ENCODE measurements around the gene F7. TPM values are rescaled to one million over a fixed set of nuclear protein-coding genes. Genes with fewer than 3 reads are reported as not detected.
"Not testable (repeated sequence)": the region's sequence is repeated elsewhere in the genome, so short reads cannot be mapped to it uniquely, and the experiment has no call there.

F7 gene
- total and polyA plus RNA-seq, 10 donors = 0.03 TPM; not detected in 9

DNA sequence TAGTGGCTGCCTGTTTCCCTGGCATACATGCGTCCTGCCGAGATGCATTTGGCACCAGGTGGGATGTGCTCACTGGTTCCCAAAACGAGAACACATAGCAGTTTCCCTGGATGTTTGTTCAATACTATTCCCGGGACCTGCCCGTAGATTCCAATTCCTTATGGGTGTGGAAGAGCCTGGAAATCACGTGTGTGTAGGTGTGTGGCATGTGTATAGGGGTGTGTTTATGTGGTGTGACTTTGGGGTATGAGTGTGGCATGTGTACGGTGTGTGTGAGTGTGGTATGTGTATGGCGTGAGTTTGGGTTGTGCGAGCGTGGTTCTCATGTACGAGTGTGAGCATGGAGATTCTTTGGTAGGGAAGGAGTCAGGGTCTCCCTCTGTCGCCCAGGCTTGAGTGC, 2.9 kb upstream of the F7 start:
- H3K4me1 ChIP-seq = no peaks in the 10 kb centered on the region

DNA sequence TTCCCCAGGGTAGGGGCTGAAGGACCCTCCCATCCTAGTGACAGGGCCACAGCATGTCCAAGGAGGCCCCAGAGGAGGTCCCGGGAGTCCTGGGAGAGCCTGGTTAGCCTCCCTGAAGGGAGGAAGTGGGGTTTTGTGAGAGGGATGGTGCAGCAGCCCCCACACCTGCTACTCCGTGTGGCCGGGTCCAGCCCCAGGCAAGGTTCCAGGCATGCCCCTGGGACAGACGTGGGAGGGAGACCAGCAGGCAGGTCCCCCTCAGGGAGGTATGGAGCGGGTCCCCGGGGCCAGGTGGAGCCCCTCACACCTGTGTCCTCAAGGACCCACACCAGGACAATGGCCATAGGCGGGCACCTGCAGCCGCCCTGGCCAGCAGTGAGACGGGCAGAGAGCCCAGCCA, 1.9 kb upstream of the F7 start:
- no peak overlapping the region for H3K27ac ChIP-seq
- intact Hi-C loops (cut with DNase I; ENCODE audit: low total_unique reads) = no loop called here
- H3K27me3 ChIP-seq (replicated peaks in 1 of 7) = peaks cover 0 to 26% (median 0%) of the 10 kb centered on the region in 7 donors
- no peak for DNase-seq
- no peaks in the 10 kb centered on the region for H3K4me1 ChIP-seq
- WGBS, 5 donors = 70 to 80% (median 72%) methylated on average over 4 to 9 of the region's 9 CpGs
- no peak overlapping the region for H3K4me3 ChIP-seq
- H3K36me3 ChIP-seq = no peaks in the 10 kb centered on the region
- no peaks in the 10 kb centered on the region for H3K9me3 ChIP-seq
- TF ChIP-seq POLR2A (IDR thresholded peaks at IDR 0.05) (no peak), POLR2AphosphoS5 (IDR thresholded peaks at IDR 0.05) (no peak)
- TF ChIP-seq, protein P1, sequence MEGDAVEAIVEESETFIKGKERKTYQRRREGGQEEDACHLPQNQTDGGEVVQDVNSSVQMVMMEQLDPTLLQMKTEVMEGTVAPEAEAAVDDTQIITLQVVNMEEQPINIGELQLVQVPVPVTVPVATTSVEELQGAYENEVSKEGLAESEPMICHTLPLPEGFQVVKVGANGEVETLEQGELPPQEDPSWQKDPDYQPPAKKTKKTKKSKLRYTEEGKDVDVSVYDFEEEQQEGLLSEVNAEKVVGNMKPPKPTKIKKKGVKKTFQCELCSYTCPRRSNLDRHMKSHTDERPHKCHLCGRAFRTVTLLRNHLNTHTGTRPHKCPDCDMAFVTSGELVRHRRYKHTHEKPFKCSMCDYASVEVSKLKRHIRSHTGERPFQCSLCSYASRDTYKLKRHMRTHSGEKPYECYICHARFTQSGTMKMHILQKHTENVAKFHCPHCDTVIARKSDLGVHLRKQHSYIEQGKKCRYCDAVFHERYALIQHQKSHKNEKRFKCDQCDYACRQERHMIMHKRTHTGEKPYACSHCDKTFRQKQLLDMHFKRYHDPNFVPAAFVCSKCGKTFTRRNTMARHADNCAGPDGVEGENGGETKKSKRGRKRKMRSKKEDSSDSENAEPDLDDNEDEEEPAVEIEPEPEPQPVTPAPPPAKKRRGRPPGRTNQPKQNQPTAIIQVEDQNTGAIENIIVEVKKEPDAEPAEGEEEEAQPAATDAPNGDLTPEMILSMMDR (IDR thresholded peaks at IDR 0.05 in 8 of 11, conservative IDR thresholded peaks at IDR 0.05 in 3 of 11) = no peak

More for the DNA sequence above, 2.9 kb upstream of the F7 start:
- intact Hi-C loops (cut with DNase I; ENCODE audit: low total_unique reads) = no loop called here
- DNase-seq = no peak
- peaks cover 0 to 26% (median 0%) of the 10 kb centered on the region in 7 donors for H3K27me3 ChIP-seq (replicated peaks in 1 of 7)
- 85 to 91% (median 88%) methylated on average over 12 of the region's 12 CpGs for WGBS, 5 donors
- TF ChIP-seq, protein P1 (IDR thresholded peaks at IDR 0.05 in 8 of 11, conservative IDR thresholded peaks at IDR 0.05 in 3 of 11) = no peak
- TF ChIP-seq POLR2AphosphoS5 (IDR thresholded peaks at IDR 0.05) = no peak
- TF ChIP-seq POLR2A (IDR thresholded peaks at IDR 0.05) = no peak
- no peaks in the 10 kb centered on the region for H3K36me3 ChIP-seq
- H3K9me3 ChIP-seq = no peaks in the 10 kb centered on the region
- no peak overlapping the region for H3K4me3 ChIP-seq
- no peak overlapping the region for H3K27ac ChIP-seq

DNA sequence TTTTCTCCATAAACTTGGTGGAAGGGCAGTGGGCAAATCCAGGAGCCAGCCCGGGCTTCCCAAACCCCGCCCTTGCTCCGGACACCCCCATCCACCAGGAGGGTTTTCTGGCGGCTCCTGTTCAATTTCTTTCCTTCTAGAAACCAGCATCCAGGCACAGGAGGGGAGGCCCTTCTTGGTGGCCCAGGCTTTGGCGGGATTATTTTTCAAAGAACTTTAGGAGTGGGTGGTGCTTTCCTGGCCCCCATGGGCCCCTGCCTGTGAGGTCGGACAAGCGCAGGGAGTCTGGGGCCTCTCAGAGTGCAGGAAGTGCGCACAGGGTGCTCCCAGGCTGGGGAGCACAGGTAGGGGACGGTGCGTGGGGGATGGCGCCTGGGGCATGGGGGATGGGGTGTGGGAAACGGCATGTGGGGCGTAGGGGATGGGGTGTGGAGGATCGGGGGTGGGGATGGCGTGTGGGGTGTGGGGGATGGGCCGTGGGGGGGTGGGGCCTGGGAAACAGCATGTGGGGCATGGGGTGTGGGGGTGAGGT, 396 bp downstream of the F7 start:
- 53 to 72% (median 60%) methylated on average over 15 to 16 of the region's 16 CpGs for WGBS, 5 donors
- H3K36me3 ChIP-seq = no peaks in the 10 kb centered on the region
- DNase-seq = no peak
- no peak for TF ChIP-seq POLR2A (IDR thresholded peaks at IDR 0.05)
- H3K9me3 ChIP-seq = no peaks in the 10 kb centered on the region
- H3K27me3 ChIP-seq (replicated peaks in 1 of 7) = peaks cover 0 to 47% (median 19%) of the 10 kb centered on the region in 7 donors
- intact Hi-C loops (cut with DNase I; ENCODE audit: low total_unique reads) = no loop called here
- no peak overlapping the region for H3K4me3 ChIP-seq
- peaks cover 9 to 18% (median 15%) of the 10 kb centered on the region in 6 donors for H3K4me1 ChIP-seq
- H3K27ac ChIP-seq = no peak overlapping the region

DNA sequence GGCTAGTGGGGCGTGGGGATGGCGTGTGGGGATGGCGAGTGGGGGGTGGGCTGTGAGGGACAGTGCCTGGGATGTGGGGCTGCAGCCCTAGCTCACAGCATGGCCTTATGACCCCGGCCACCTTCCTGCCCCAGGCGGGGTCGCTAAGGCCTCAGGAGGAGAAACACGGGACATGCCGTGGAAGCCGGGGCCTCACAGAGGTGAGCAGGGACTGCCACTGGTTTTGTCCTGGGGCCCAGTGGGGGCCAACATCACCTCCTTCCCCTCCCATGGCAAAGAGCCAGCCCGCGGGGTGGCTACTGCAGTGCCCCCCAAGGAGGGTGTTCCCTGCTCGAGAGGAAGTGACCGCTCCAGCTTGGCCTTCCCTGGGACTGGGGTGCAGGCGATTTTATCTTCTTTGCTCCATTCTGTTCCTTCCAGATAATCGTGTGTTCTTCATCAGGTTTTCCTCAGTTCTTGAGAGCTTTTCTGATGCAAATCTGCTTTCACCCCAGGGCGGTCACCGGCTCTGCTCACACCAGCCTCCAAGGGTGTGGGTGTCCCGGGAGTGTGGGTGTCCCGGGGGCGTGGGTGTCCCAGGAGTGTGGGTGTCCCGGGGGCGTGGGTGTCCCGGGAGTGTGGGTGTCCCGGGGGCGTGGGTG, 1.2 kb downstream of the F7 start:
- H3K36me3 ChIP-seq = no peaks in the 10 kb centered on the region
- TF ChIP-seq POLR2AphosphoS5 (IDR thresholded peaks at IDR 0.05) (no peak), POLR2A (IDR thresholded peaks at IDR 0.05) (no peak)
- TF ChIP-seq, protein P1 (IDR thresholded peaks at IDR 0.05 in 8 of 11, conservative IDR thresholded peaks at IDR 0.05 in 3 of 11) = no peak
- H3K27ac ChIP-seq = no peak overlapping the region
- no peaks in the 10 kb centered on the region for H3K9me3 ChIP-seq
- H3K27me3 ChIP-seq (replicated peaks in 1 of 7) = peaks cover 0 to 49% (median 21%) of the 10 kb centered on the region in 7 donors
- WGBS, 5 donors = 68 to 80% (median 73%) methylated on average over 20 to 25 of the region's 25 CpGs
- no peak for DNase-seq
- no peak overlapping the region for H3K4me3 ChIP-seq
- H3K4me1 ChIP-seq = peaks cover 9 to 18% (median 15%) of the 10 kb centered on the region in 6 donors
- intact Hi-C loops (cut with DNase I; ENCODE audit: low total_unique reads) = no loop called here

DNA sequence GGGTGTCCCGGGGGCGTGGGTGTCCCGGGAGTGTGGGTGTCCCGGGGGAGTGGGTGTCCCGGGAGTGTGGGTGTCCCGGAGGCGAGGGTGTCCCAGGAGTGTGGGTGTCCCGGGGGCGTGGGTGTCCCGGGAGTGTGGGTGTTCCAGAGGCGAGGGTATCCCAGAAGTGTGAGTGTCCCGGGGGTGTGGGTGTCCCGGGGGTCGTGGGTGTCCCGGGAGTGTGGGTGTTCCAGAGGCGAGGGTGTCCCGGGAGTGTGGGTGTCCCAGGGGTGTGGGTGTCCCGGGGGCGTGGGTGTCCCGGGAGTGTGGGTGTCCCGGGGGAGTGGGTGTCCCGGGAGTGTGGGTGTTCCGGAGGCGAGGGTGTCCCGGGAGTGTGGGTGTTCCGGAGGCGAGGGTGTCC, 2.9 kb downstream of the F7 start:
- WGBS, 5 donors = 90 to 99% (median 95%) methylated on average over 11 to 27 of the region's 27 CpGs
- H3K36me3 ChIP-seq; H3K27ac ChIP-seq; intact Hi-C loops (cut with DNase I; ENCODE audit: low total_unique reads); H3K4me3 ChIP-seq; H3K9me3 ChIP-seq; DNase-seq: not testable (repeated sequence)
- H3K27me3 ChIP-seq (replicated peaks in 1 of 7) = peaks cover 0 to 50% (median 21%) of the 10 kb centered on the region in 7 donors
- H3K4me1 ChIP-seq = peaks cover 9 to 18% (median 15%) of the 10 kb centered on the region in 6 donors

Measured in spleen (tissue), 11 donors.